Mesenchymal stem cell (in vitro differentiated cells and primary cell): ENCODE data around the gene ABHD13.
A peak's percentile ranks its signal among the peaks of the same experiment; 100 is the strongest.

Experiments
- DNase-seq: peaks from one replicate; pipeline ENCODE4 v3.0.0-alpha.2; 2013
- H2AFZ ChIP-seq: one replicate; pipeline ENCODE4 v1.6.1; 2013; ENCODE audit warnings: low read depth, mild to moderate bottlenecking, control low read depth, inconsistent platforms, low read length, moderate library complexity
- H2AK5ac ChIP-seq: 2 replicates; pipeline ENCODE4 v1.6.1; 2013; ENCODE audit warnings: low read length, moderate library complexity, mild to moderate bottlenecking, inconsistent platforms; ENCODE audit not compliant: severe bottlenecking
- H2BK120ac ChIP-seq: one replicate; pipeline ENCODE4 v1.6.1; 2013; ENCODE audit warnings: low read depth, mild to moderate bottlenecking, inconsistent platforms, low read length, moderate library complexity
- H2BK12ac ChIP-seq, 2 experiments: one replicate each; pipeline ENCODE4 v1.6.1; 2013; ENCODE audit warnings: inconsistent platforms in 2 of 2, low read length in 2 of 2, mild to moderate bottlenecking in 2 of 2, moderate library complexity in 2 of 2, control low read depth in 1 of 2
- H2BK15ac ChIP-seq: one replicate; pipeline ENCODE4 v1.6.1; 2013; ENCODE audit warnings: mild to moderate bottlenecking, low read depth, inconsistent platforms; ENCODE audit not compliant: poor library complexity, severe bottlenecking
- H2BK5ac ChIP-seq: 2 replicates; pipeline ENCODE4 v1.6.1; 2013; ENCODE audit warnings: low read depth, mild to moderate bottlenecking, low read length, control low read depth, inconsistent platforms; ENCODE audit not compliant: poor library complexity, severe bottlenecking
- H3K14ac ChIP-seq, 2 experiments: one replicate each; pipeline ENCODE4 v1.6.1; 2013; ENCODE audit warnings: inconsistent platforms in 2 of 2, low read length in 2 of 2, control low read depth in 1 of 2, mild to moderate bottlenecking in 1 of 2, moderate library complexity in 1 of 2
- H3K18ac ChIP-seq, 2 experiments: one replicate each; pipeline ENCODE4 v1.6.1; 2013; ENCODE audit warnings: inconsistent platforms in 2 of 2, low read length in 2 of 2, control low read depth in 1 of 2, low read depth in 1 of 2, mild to moderate bottlenecking in 1 of 2
- H3K23ac ChIP-seq, 2 experiments: one replicate each; pipeline ENCODE4 v1.6.1; 2013; ENCODE audit warnings: inconsistent platforms in 2 of 2, low read length in 2 of 2, mild to moderate bottlenecking in 2 of 2, moderate library complexity in 2 of 2, control low read depth in 1 of 2
- H3K27ac ChIP-seq: 2 replicates; pipeline ENCODE4 v1.5.1; 2013; ENCODE audit warnings: mild to moderate bottlenecking, moderate library complexity, low read length, control low read depth, inconsistent platforms; ENCODE audit not compliant: poor library complexity, severe bottlenecking
- H3K27me3 ChIP-seq, 2 experiments: 2 replicates each; pipeline versions ENCODE4 v1.6.1 to v1.7.0; 2013; ENCODE audit warnings: low read length in 2 of 2, mild to moderate bottlenecking in 2 of 2, moderate library complexity in 2 of 2, control low read depth in 1 of 2, inconsistent platforms in 1 of 2; ENCODE audit not compliant: control insufficient read depth in 1 of 2, insufficient read depth in 1 of 2
- H3K36me3 ChIP-seq, 2 experiments: 2 replicates each; pipeline versions ENCODE4 v1.6.1 to v1.7.0; 2013; ENCODE audit warnings: low read length in 2 of 2, control low read depth in 1 of 2, inconsistent platforms in 1 of 2, low read depth in 1 of 2, mild to moderate bottlenecking in 1 of 2; ENCODE audit not compliant: insufficient read depth in 2 of 2, control insufficient read depth in 1 of 2
- H3K4ac ChIP-seq, 2 experiments: one replicate each; pipeline ENCODE4 v1.6.1; 2013; ENCODE audit warnings: inconsistent platforms in 2 of 2, low read length in 2 of 2, mild to moderate bottlenecking in 2 of 2, moderate library complexity in 2 of 2, control low read depth in 1 of 2, low read depth in 1 of 2
- H3K4me1 ChIP-seq: 2 replicates; pipeline ENCODE4 v1.6.1; 2013; ENCODE audit warnings: low read depth, low read length, control low read depth; ENCODE audit not compliant: control insufficient read depth, insufficient read depth
- H3K4me2 ChIP-seq: 2 replicates; pipeline ENCODE4 v1.6.1; 2013; ENCODE audit warnings: low read length, mild to moderate bottlenecking, inconsistent platforms; ENCODE audit not compliant: poor library complexity, severe bottlenecking
- H3K4me3 ChIP-seq, 2 experiments: 2 replicates each; pipeline versions ENCODE4 v1.5.1 to v1.7.0; 2013; ENCODE audit warnings: low read length in 2 of 2, mild to moderate bottlenecking in 2 of 2, control low read depth in 1 of 2, low read depth in 1 of 2; ENCODE audit not compliant: insufficient read depth in 1 of 2
- H3K79me1 ChIP-seq: replicated peaks from 2 replicates; pipeline ENCODE4 v1.6.1; 2013; ENCODE audit warnings: mild to moderate bottlenecking, control low read depth, low read length, inconsistent platforms; ENCODE audit not compliant: poor library complexity, severe bottlenecking
- H3K9ac ChIP-seq: 2 replicates; pipeline ENCODE4 v1.7.0; 2013; ENCODE audit warnings: mild to moderate bottlenecking, low read length, moderate library complexity
- H3K9me3 ChIP-seq: 2 replicates; pipeline ENCODE4 v1.7.0; 2013; ENCODE audit warnings: mild to moderate bottlenecking, low read length; ENCODE audit not compliant: control insufficient read depth
- H4K8ac ChIP-seq: one replicate; pipeline ENCODE4 v1.6.1; 2013; ENCODE audit warnings: inconsistent platforms, mild to moderate bottlenecking, low read length, moderate library complexity
- H4K91ac ChIP-seq: one replicate; pipeline ENCODE4 v1.6.1; 2013; ENCODE audit warnings: mild to moderate bottlenecking, low read length, inconsistent platforms
- WGBS: methylation state at CpG from one replicate; pipeline ENCODE4 v1.1.7; 2013; ENCODE audit warnings: mixed read lengths; 5-methylcytosine and 5-hydroxymethylcytosine counted together

ABHD13 gene

GRCh38 chr13:108223687-108224503, 5.7 kb downstream of the ABHD13 start:
- Histone ChIP-seq H3K36me3 (no peaks in the 10 kb centered on the region), H3K9ac (no peak overlapping the region), H3K4me1 (peaks cover 3% of the 10 kb centered on the region), H2AK5ac (no peak overlapping the region), H4K8ac (no peak overlapping the region), H3K14ac (no peak overlapping the region), H3K79me1 (peaks cover 6% of the 10 kb centered on the region), H3K4me3 (no peak overlapping the region), H3K18ac (no peak overlapping the region), H3K27ac (no peak overlapping the region), H2AFZ (no peak overlapping the region), H2BK12ac (no peak overlapping the region), H3K4ac (no peak overlapping the region), H3K9me3 (no peaks in the 10 kb centered on the region), H3K23ac (no peak overlapping the region), H2BK15ac (no peak overlapping the region), H3K27me3 (no peaks in the 10 kb centered on the region), H4K91ac (no peak overlapping the region), H2BK5ac (no peak overlapping the region), H2BK120ac (no peak overlapping the region), H3K4me2 (no peak overlapping the region)
- 96% methylated on average over 5 of the region's 7 CpGs for WGBS
- no peak for DNase-seq

GRCh38 chr13:108225440-108225839, 7.2 kb downstream of the ABHD13 start:
- H2BK15ac ChIP-seq, result no peak overlapping the region
- H2AK5ac ChIP-seq, result no peak overlapping the region
- no peaks in the 10 kb centered on the region for H3K27me3 ChIP-seq
- no peak for DNase-seq
- H3K18ac ChIP-seq, result no peak overlapping the region
- no peak overlapping the region for H3K4me2 ChIP-seq
- H3K27ac ChIP-seq, result no peak overlapping the region
- no peak overlapping the region for H2BK120ac ChIP-seq
- H3K4ac ChIP-seq, result no peak overlapping the region
- H3K79me1 ChIP-seq, result peaks cover 12% of the 10 kb centered on the region
- 93% methylated on average over 1 of the region's 1 CpG for WGBS
- H3K36me3 ChIP-seq, result peaks cover 0 to 15% of the 10 kb centered on the region in 2 experiments
- H3K4me1 ChIP-seq, result peaks cover 2% of the 10 kb centered on the region
- H2BK5ac ChIP-seq, result no peak overlapping the region
- H4K91ac ChIP-seq, result no peak overlapping the region
- no peak overlapping the region for H2AFZ ChIP-seq
- no peak overlapping the region for H3K14ac ChIP-seq
- no peak overlapping the region for H3K23ac ChIP-seq
- H3K9ac ChIP-seq, result no peak overlapping the region
- H2BK12ac ChIP-seq, result no peak overlapping the region
- no peak overlapping the region for H4K8ac ChIP-seq
- no peak overlapping the region for H3K4me3 ChIP-seq
- H3K9me3 ChIP-seq, result no peaks in the 10 kb centered on the region

GRCh38 chr13:108226184-108226583, 8.0 kb downstream of the ABHD13 start:
- H2BK12ac ChIP-seq, result no peak overlapping the region
- H3K23ac ChIP-seq, result no peak overlapping the region
- no peak overlapping the region for H3K18ac ChIP-seq
- H2BK120ac ChIP-seq, result no peak overlapping the region
- no peak overlapping the region for H3K14ac ChIP-seq
- H4K91ac ChIP-seq, result peak overlapping the region; percentile 15
- H3K36me3 ChIP-seq, result peaks cover 0 to 19% of the 10 kb centered on the region in 2 experiments
- H3K79me1 ChIP-seq, result peaks cover 12% of the 10 kb centered on the region
- no peak overlapping the region for H2BK5ac ChIP-seq
- H4K8ac ChIP-seq, result no peak overlapping the region
- peaks cover 2% of the 10 kb centered on the region for H3K4me1 ChIP-seq
- no peak overlapping the region for H2AK5ac ChIP-seq
- H3K27me3 ChIP-seq, result no peaks in the 10 kb centered on the region
- no peak overlapping the region for H3K4me2 ChIP-seq
- no peak for DNase-seq
- WGBS, result 50% methylated on average over 1 of the region's 1 CpG
- H3K9ac ChIP-seq, result no peak overlapping the region
- H2BK15ac ChIP-seq, result no peak overlapping the region
- no peak overlapping the region for H3K4me3 ChIP-seq
- H3K27ac ChIP-seq, result no peak overlapping the region
- no peak overlapping the region for H3K4ac ChIP-seq
- no peaks in the 10 kb centered on the region for H3K9me3 ChIP-seq
- no peak overlapping the region for H2AFZ ChIP-seq

GRCh38 chr13:108227651-108228272, 9.6 kb downstream of the ABHD13 start:
- Histone ChIP-seq H3K14ac (no peak overlapping the region), H3K27ac (no peak overlapping the region), H3K4me1 (peaks cover 2% of the 10 kb centered on the region), H2AFZ (no peak overlapping the region), H3K23ac (no peak overlapping the region), H3K79me1 (peaks cover 12% of the 10 kb centered on the region), H3K4me3 (no peak overlapping the region), H2BK15ac (no peak overlapping the region), H2AK5ac (no peak overlapping the region), H3K4ac (no peak overlapping the region), H3K36me3 (peaks cover 0 to 19% of the 10 kb centered on the region in 2 experiments), H4K8ac (no peak overlapping the region), H3K18ac (no peak overlapping the region), H4K91ac (no peak overlapping the region), H3K27me3 (no peaks in the 10 kb centered on the region), H3K9ac (peak overlapping the region; percentile 66), H3K9me3 (no peaks in the 10 kb centered on the region), H3K4me2 (no peak overlapping the region), H2BK5ac (no peak overlapping the region), H2BK120ac (no peak overlapping the region), H2BK12ac (no peak overlapping the region)
- DNase-seq, result peak; percentile 46
- WGBS, result no CpG with 5 or more reads among the region's 1 CpG
